ENCODE measurements around the gene NAALADL2.

NAALADL2 gene

GRCh38 chr3:175336406-175337133 is 477.4 kb downstream of the NAALADL2 start:
- Histone ChIP-seq H3K9ac (ENCODE audit: low read length) (no peak overlapping the region), H3K36me3 (ENCODE audit: control insufficient read depth, low read depth, low read length) (no peaks in the 10 kb centered on the region), H3K27ac (ENCODE audit: low read length) (no peak overlapping the region)

GRCh38 chr3:175337631-175338030 is 478.5 kb downstream of the NAALADL2 start:
- H3K36me3 ChIP-seq (ENCODE audit: control insufficient read depth, low read depth, low read length): no peaks in the 10 kb centered on the region
- H3K9me3 ChIP-seq (ENCODE audit: control insufficient read depth, low read depth, low read length): no peaks in the 10 kb centered on the region
- peaks cover 5% of the 10 kb centered on the region for H3K4me1 ChIP-seq (ENCODE audit: control insufficient read depth, low read depth, low read length)
- no peak overlapping the region for H3K9ac ChIP-seq (ENCODE audit: low read length)
- no peak overlapping the region for H3K27ac ChIP-seq (ENCODE audit: low read length)
- H3K27me3 ChIP-seq (ENCODE audit: control insufficient read depth, insufficient read depth, low read length): no peaks in the 10 kb centered on the region
- no peak overlapping the region for H3K4me3 ChIP-seq (ENCODE audit: low read length)

More at GRCh38 chr3:175336406-175337133, 477.4 kb downstream of the NAALADL2 start:
- Histone ChIP-seq H3K4me3 (ENCODE audit: low read length) (no peak overlapping the region), H3K27me3 (ENCODE audit: control insufficient read depth, insufficient read depth, low read length) (no peaks in the 10 kb centered on the region), H3K4me1 (ENCODE audit: control insufficient read depth, low read depth, low read length) (peaks cover 5% of the 10 kb centered on the region), H3K9me3 (ENCODE audit: control insufficient read depth, low read depth, low read length) (no peaks in the 10 kb centered on the region)

GRCh38 chr3:175338775-175339535 is 479.8 kb downstream of the NAALADL2 start:
- H3K4me1 ChIP-seq (ENCODE audit: control insufficient read depth, low read depth, low read length): peaks cover 5% of the 10 kb centered on the region
- no peak overlapping the region for H3K4me3 ChIP-seq (ENCODE audit: low read length)
- H3K27ac ChIP-seq (ENCODE audit: low read length): no peak overlapping the region
- no peaks in the 10 kb centered on the region for H3K27me3 ChIP-seq (ENCODE audit: control insufficient read depth, insufficient read depth, low read length)
- no peaks in the 10 kb centered on the region for H3K36me3 ChIP-seq (ENCODE audit: control insufficient read depth, low read depth, low read length)
- no peak overlapping the region for H3K9ac ChIP-seq (ENCODE audit: low read length)
- H3K9me3 ChIP-seq (ENCODE audit: control insufficient read depth, low read depth, low read length): no peaks in the 10 kb centered on the region

GRCh38 chr3:175340338-175341015 is 481.3 kb downstream of the NAALADL2 start:
- no peaks in the 10 kb centered on the region for H3K27me3 ChIP-seq (ENCODE audit: control insufficient read depth, insufficient read depth, low read length)
- no peaks in the 10 kb centered on the region for H3K9me3 ChIP-seq (ENCODE audit: control insufficient read depth, low read depth, low read length)
- H3K4me3 ChIP-seq (ENCODE audit: low read length): no peak overlapping the region
- no peak overlapping the region for H3K27ac ChIP-seq (ENCODE audit: low read length)
- no peaks in the 10 kb centered on the region for H3K36me3 ChIP-seq (ENCODE audit: control insufficient read depth, low read depth, low read length)
- H3K9ac ChIP-seq (ENCODE audit: low read length): no peak overlapping the region
- H3K4me1 ChIP-seq (ENCODE audit: control insufficient read depth, low read depth, low read length): peaks cover 5% of the 10 kb centered on the region

- Histone ChIP-seq H3K27me3 (ENCODE audit: control insufficient read depth, insufficient read depth, low read length) (no peaks in the 10 kb centered on the region), H3K4me3 (ENCODE audit: low read length) (no peak overlapping the region), H3K4me1 (ENCODE audit: control insufficient read depth, low read depth, low read length) (peaks cover 5% of the 10 kb centered on the region), H3K36me3 (ENCODE audit: control insufficient read depth, low read depth, low read length) (no peaks in the 10 kb centered on the region), H3K27ac (ENCODE audit: low read length) (no peak overlapping the region), H3K9me3 (ENCODE audit: control insufficient read depth, low read depth, low read length) (no peaks in the 10 kb centered on the region), H3K9ac (ENCODE audit: low read length) (no peak overlapping the region)
Observed at GRCh38 chr3:175342196-175342595, 483.1 kb downstream of the NAALADL2 start.

- no peaks in the 10 kb centered on the region for H3K4me1 ChIP-seq (ENCODE audit: control insufficient read depth, low read depth, low read length)
- no peak overlapping the region for H3K4me3 ChIP-seq (ENCODE audit: low read length)
- H3K27ac ChIP-seq (ENCODE audit: low read length): no peak overlapping the region
- H3K9ac ChIP-seq (ENCODE audit: low read length): no peak overlapping the region
- no peaks in the 10 kb centered on the region for H3K36me3 ChIP-seq (ENCODE audit: control insufficient read depth, low read depth, low read length)
- H3K9me3 ChIP-seq (ENCODE audit: control insufficient read depth, low read depth, low read length): no peaks in the 10 kb centered on the region
- H3K27me3 ChIP-seq (ENCODE audit: control insufficient read depth, insufficient read depth, low read length): no peaks in the 10 kb centered on the region
Observed at GRCh38 chr3:175343946-175344345, 484.8 kb downstream of the NAALADL2 start.

- H3K27me3 ChIP-seq (ENCODE audit: control insufficient read depth, insufficient read depth, low read length): no peaks in the 10 kb centered on the region
Observed at GRCh38 chr3:175346573-175347356, 487.6 kb downstream of the NAALADL2 start.

GRCh38 chr3:175349168-175349567 is 490.0 kb downstream of the NAALADL2 start:
- Histone ChIP-seq H3K9ac (ENCODE audit: low read length) (no peak overlapping the region), H3K9me3 (ENCODE audit: control insufficient read depth, low read depth, low read length) (no peaks in the 10 kb centered on the region), H3K27ac (ENCODE audit: low read length) (no peak overlapping the region), H3K27me3 (ENCODE audit: control insufficient read depth, insufficient read depth, low read length) (no peaks in the 10 kb centered on the region), H3K36me3 (ENCODE audit: control insufficient read depth, low read depth, low read length) (no peaks in the 10 kb centered on the region), H3K4me3 (ENCODE audit: low read length) (no peak overlapping the region), H3K4me1 (ENCODE audit: control insufficient read depth, low read depth, low read length) (no peaks in the 10 kb centered on the region)

More at GRCh38 chr3:175346573-175347356, 487.6 kb downstream of the NAALADL2 start:
- Histone ChIP-seq H3K27ac (ENCODE audit: low read length) (no peak overlapping the region), H3K4me1 (ENCODE audit: control insufficient read depth, low read depth, low read length) (no peaks in the 10 kb centered on the region), H3K36me3 (ENCODE audit: control insufficient read depth, low read depth, low read length) (no peaks in the 10 kb centered on the region), H3K9ac (ENCODE audit: low read length) (no peak overlapping the region), H3K4me3 (ENCODE audit: low read length) (no peak overlapping the region), H3K9me3 (ENCODE audit: control insufficient read depth, low read depth, low read length) (no peaks in the 10 kb centered on the region)

GRCh38 chr3:175355801-175356335 is 496.7 kb downstream of the NAALADL2 start:
- Histone ChIP-seq H3K27ac (ENCODE audit: low read length) (no peak overlapping the region), H3K9me3 (ENCODE audit: control insufficient read depth, low read depth, low read length) (no peaks in the 10 kb centered on the region), H3K4me1 (ENCODE audit: control insufficient read depth, low read depth, low read length) (no peaks in the 10 kb centered on the region), H3K36me3 (ENCODE audit: control insufficient read depth, low read depth, low read length) (no peaks in the 10 kb centered on the region), H3K4me3 (ENCODE audit: low read length) (no peak overlapping the region), H3K27me3 (ENCODE audit: control insufficient read depth, insufficient read depth, low read length) (no peaks in the 10 kb centered on the region), H3K9ac (ENCODE audit: low read length) (no peak overlapping the region)

- no peaks in the 10 kb centered on the region for H3K9me3 ChIP-seq (ENCODE audit: control insufficient read depth, low read depth, low read length)
Observed at GRCh38 chr3:175356899-175357324, 497.8 kb downstream of the NAALADL2 start.

GRCh38 chr3:175357758-175358157 is 498.6 kb downstream of the NAALADL2 start:
- H3K4me3 ChIP-seq (ENCODE audit: low read length): no peak overlapping the region
- H3K36me3 ChIP-seq (ENCODE audit: control insufficient read depth, low read depth, low read length): no peaks in the 10 kb centered on the region
- H3K9me3 ChIP-seq (ENCODE audit: control insufficient read depth, low read depth, low read length): no peaks in the 10 kb centered on the region
- H3K9ac ChIP-seq (ENCODE audit: low read length): no peak overlapping the region
- H3K27ac ChIP-seq (ENCODE audit: low read length): no peak overlapping the region
- H3K4me1 ChIP-seq (ENCODE audit: control insufficient read depth, low read depth, low read length): no peaks in the 10 kb centered on the region
- H3K27me3 ChIP-seq (ENCODE audit: control insufficient read depth, insufficient read depth, low read length): no peaks in the 10 kb centered on the region

More at GRCh38 chr3:175356899-175357324, 497.8 kb downstream of the NAALADL2 start:
- no peaks in the 10 kb centered on the region for H3K27me3 ChIP-seq (ENCODE audit: control insufficient read depth, insufficient read depth, low read length)
- no peak overlapping the region for H3K27ac ChIP-seq (ENCODE audit: low read length)
- no peak overlapping the region for H3K9ac ChIP-seq (ENCODE audit: low read length)
- H3K4me1 ChIP-seq (ENCODE audit: control insufficient read depth, low read depth, low read length): no peaks in the 10 kb centered on the region
- H3K36me3 ChIP-seq (ENCODE audit: control insufficient read depth, low read depth, low read length): no peaks in the 10 kb centered on the region
- no peak overlapping the region for H3K4me3 ChIP-seq (ENCODE audit: low read length)

Data from iPS-18a (cell line).